Activated T-helper 1 cell treated with anti-CD3 and anti-CD28 coated beads, Interleukin-12 subunit alpha, Interleukin-12 subunit beta, Interleukin-2, Interleukin-4 antibody, amounts not matched to agents 30 ng/mL and 10 ng/mL and 1 ng/mL, durations not matched to agents 14 hours and 24 hours and 36 hours (primary cell): Measurements from ENCODE around the gene GNAQ. TPM values are rescaled to one million over a fixed set of nuclear protein-coding genes. Genes with fewer than 3 reads are reported as not detected.

Experiments used
- DNase-seq: peaks from one replicate; pipeline ENCODE4 v3.0.0; 2021; ENCODE audit warnings: low spot score
- H3K27ac Mint-ChIP-seq: one replicate; pipeline ENCODE4 v1.8.0; 2021; ENCODE audit warnings: mild to moderate bottlenecking, mixed read lengths
- H3K27me3 Mint-ChIP-seq: one replicate; pipeline ENCODE4 v1.8.0; 2022; ENCODE audit warnings: mild to moderate bottlenecking, moderate library complexity, mixed read lengths; ENCODE audit not compliant: insufficient read depth
- H3K36me3 Mint-ChIP-seq: one replicate; pipeline ENCODE4 v1.8.0; 2021; ENCODE audit warnings: low read depth, mixed read lengths
- H3K4me1 Mint-ChIP-seq: one replicate; pipeline ENCODE4 v1.8.0; 2021; ENCODE audit warnings: low read depth, mixed read lengths
- H3K4me3 Mint-ChIP-seq: one replicate; pipeline ENCODE4 v1.8.0; 2021; ENCODE audit warnings: mild to moderate bottlenecking, moderate library complexity, mixed read lengths
- H3K9me3 Mint-ChIP-seq: one replicate; pipeline ENCODE4 v1.8.0; 2021; ENCODE audit warnings: mixed read lengths
- intact Hi-C: fragments of 100-400 bp; cut with micrococcal nuclease; formaldehyde crosslinking; loops from one replicate; pipeline ENCODE4 v1.15.1; 2024
- total RNA-seq: library from RNA; stranded (reverse); gene quantifications from 2 replicates; pipeline ENCODE4 v1.2.3, GENCODE V29; 2022

GNAQ gene
- total RNA-seq, 1 donor from 2014 or later: 27.0 TPM

- Mint-ChIP-seq H3K36me3 (peaks cover 27% of the 10 kb centered on the region), H3K9me3 (no peaks in the 10 kb centered on the region), H3K27me3 (no peaks in the 10 kb centered on the region), H3K27ac (no peak overlapping the region), H3K4me3 (no peak overlapping the region), H3K4me1 (peaks cover 64% of the 10 kb centered on the region)
- intact Hi-C loops: no loop called here
- no peak for DNase-seq
These were observed 22.4 kb downstream of the GNAQ start for GRCh38 chr9:78009186-78009585.

GRCh38 chr9:78006734-78007133 is 24.9 kb downstream of the GNAQ start:
- DNase-seq: no peak
- peaks cover 21% of the 10 kb centered on the region for H3K36me3 Mint-ChIP-seq
- intact Hi-C loops: no loop called here
- no peak overlapping the region for H3K27ac Mint-ChIP-seq
- H3K4me3 Mint-ChIP-seq: no peak overlapping the region
- H3K9me3 Mint-ChIP-seq: no peaks in the 10 kb centered on the region
- H3K27me3 Mint-ChIP-seq: no peaks in the 10 kb centered on the region
- H3K4me1 Mint-ChIP-seq: peaks cover 67% of the 10 kb centered on the region

- H3K27ac Mint-ChIP-seq: no peak overlapping the region
- intact Hi-C loops: no loop called here
- peaks cover 54% of the 10 kb centered on the region for H3K4me1 Mint-ChIP-seq
- H3K9me3 Mint-ChIP-seq: no peaks in the 10 kb centered on the region
- peaks cover 15% of the 10 kb centered on the region for H3K36me3 Mint-ChIP-seq
- no peaks in the 10 kb centered on the region for H3K27me3 Mint-ChIP-seq
- no peak for DNase-seq
- no peak overlapping the region for H3K4me3 Mint-ChIP-seq
These were observed 26.2 kb downstream of the GNAQ start for GRCh38 chr9:78005231-78006002.

GRCh38 chr9:78004478-78005229 is 27.0 kb downstream of the GNAQ start:
- H3K4me1 Mint-ChIP-seq: peaks cover 47% of the 10 kb centered on the region
- no peak for DNase-seq
- H3K9me3 Mint-ChIP-seq: no peaks in the 10 kb centered on the region
- no peaks in the 10 kb centered on the region for H3K27me3 Mint-ChIP-seq
- H3K4me3 Mint-ChIP-seq: no peak overlapping the region
- no peak overlapping the region for H3K27ac Mint-ChIP-seq
- intact Hi-C loops: no loop called here
- peaks cover 14% of the 10 kb centered on the region for H3K36me3 Mint-ChIP-seq

GRCh38 chr9:78003730-78004129 is 27.9 kb downstream of the GNAQ start:
- Mint-ChIP-seq H3K4me3 (no peak overlapping the region), H3K4me1 (peaks cover 47% of the 10 kb centered on the region), H3K27ac (no peak overlapping the region), H3K36me3 (peaks cover 13% of the 10 kb centered on the region), H3K9me3 (no peaks in the 10 kb centered on the region), H3K27me3 (no peaks in the 10 kb centered on the region)
- intact Hi-C loops: no loop called here
- DNase-seq: no peak

GRCh38 chr9:78001946-78002731 is 29.5 kb downstream of the GNAQ start:
- DNase-seq: no peak
- Mint-ChIP-seq H3K4me3 (no peak overlapping the region), H3K27me3 (no peaks in the 10 kb centered on the region), H3K4me1 (peaks cover 46% of the 10 kb centered on the region), H3K27ac (no peak overlapping the region), H3K36me3 (peaks cover 15% of the 10 kb centered on the region), H3K9me3 (no peaks in the 10 kb centered on the region)
- intact Hi-C loops: no loop called here

- H3K27ac Mint-ChIP-seq: no peak overlapping the region
- H3K36me3 Mint-ChIP-seq: peaks cover 8% of the 10 kb centered on the region
- H3K4me1 Mint-ChIP-seq: peaks cover 32% of the 10 kb centered on the region
- no peaks in the 10 kb centered on the region for H3K9me3 Mint-ChIP-seq
- DNase-seq: no peak
- intact Hi-C loops: no loop called here
- no peak overlapping the region for H3K4me3 Mint-ChIP-seq
- H3K27me3 Mint-ChIP-seq: no peaks in the 10 kb centered on the region
These were observed 31.4 kb downstream of the GNAQ start for GRCh38 chr9:78000221-78000620.

GRCh38 chr9:77999231-77999631 is 32.4 kb downstream of the GNAQ start:
- Mint-ChIP-seq H3K9me3 (no peaks in the 10 kb centered on the region), H3K27ac (no peak overlapping the region)
- intact Hi-C loops: no loop called here

GRCh38 chr9:77997611-77998284 is 33.9 kb downstream of the GNAQ start:
- no peak overlapping the region for H3K27ac Mint-ChIP-seq
- peaks cover 23% of the 10 kb centered on the region for H3K4me1 Mint-ChIP-seq
- H3K9me3 Mint-ChIP-seq: no peaks in the 10 kb centered on the region
- intact Hi-C loops: loop anchor here (2.0 kb wide), 1 partner anchor 13 kb away; no protein-coding TSS in a partner anchor
- H3K4me3 Mint-ChIP-seq: no peak overlapping the region
- H3K27me3 Mint-ChIP-seq: no peaks in the 10 kb centered on the region
- peaks cover 7% of the 10 kb centered on the region for H3K36me3 Mint-ChIP-seq
- no peak for DNase-seq

More at GRCh38 chr9:77999231-77999631, 32.4 kb downstream of the GNAQ start:
- Mint-ChIP-seq H3K36me3 (peaks cover 7% of the 10 kb centered on the region), H3K4me3 (no peak overlapping the region), H3K27me3 (no peaks in the 10 kb centered on the region), H3K4me1 (peaks cover 26% of the 10 kb centered on the region)
- DNase-seq: no peak

- H3K9me3 Mint-ChIP-seq: no peaks in the 10 kb centered on the region
- DNase-seq: no peak
- H3K27ac Mint-ChIP-seq: no peak overlapping the region
- H3K4me1 Mint-ChIP-seq: peaks cover 21% of the 10 kb centered on the region
- H3K36me3 Mint-ChIP-seq: peaks cover 8% of the 10 kb centered on the region
- no peaks in the 10 kb centered on the region for H3K27me3 Mint-ChIP-seq
- H3K4me3 Mint-ChIP-seq: no peak overlapping the region
- intact Hi-C loops: loop anchor here (2.0 kb wide), 1 partner anchor 14 kb away; no protein-coding TSS in a partner anchor
These were observed 34.9 kb downstream of the GNAQ start for GRCh38 chr9:77996696-77997095.

- no peaks in the 10 kb centered on the region for H3K27me3 Mint-ChIP-seq
- H3K4me1 Mint-ChIP-seq: peaks cover 31% of the 10 kb centered on the region
- H3K4me3 Mint-ChIP-seq: no peak overlapping the region
- H3K9me3 Mint-ChIP-seq: no peaks in the 10 kb centered on the region
- no peak for DNase-seq
- peaks cover 11% of the 10 kb centered on the region for H3K36me3 Mint-ChIP-seq
- intact Hi-C loops: no loop called here
- no peak overlapping the region for H3K27ac Mint-ChIP-seq
These were observed 40.4 kb downstream of the GNAQ start for GRCh38 chr9:77991191-77991590.

- intact Hi-C loops: no loop called here
- Mint-ChIP-seq H3K4me3 (no peak overlapping the region), H3K36me3 (peaks cover 9% of the 10 kb centered on the region), H3K27ac (no peak overlapping the region), H3K27me3 (no peaks in the 10 kb centered on the region), H3K4me1 (peaks cover 39% of the 10 kb centered on the region), H3K9me3 (no peaks in the 10 kb centered on the region)
- DNase-seq: no peak
These were observed 41.7 kb downstream of the GNAQ start for GRCh38 chr9:77989909-77990308.
